Naive B cell (primary cell): ENCODE results near the gene IQSEC1. TPM values are rescaled to one million over a fixed set of nuclear protein-coding genes. Genes with fewer than 3 reads are reported as not detected.

ENCODE experiments used
- ATAC-seq, 2 donors: fragments of 150-1000 bp; cut with Tn5 transposase; 2 replicates each; pipeline ENCODE4 v1.10.0; 2021; ENCODE audit warnings: low read depth in 2 of 2, mild to moderate bottlenecking in 2 of 2, moderate library complexity in 2 of 2
- DNase-seq: peaks from one replicate; pipeline ENCODE4 v3.0.0; 2022
- H3K27ac Mint-ChIP-seq, 6 donors: one replicate each; pipeline ENCODE4 v1.8.0; 2020 to 2022; ENCODE audit warnings: mild to moderate bottlenecking in 6 of 6, mixed read lengths in 6 of 6, moderate library complexity in 5 of 6, inconsistent platforms in 2 of 6
- H3K27me3 Mint-ChIP-seq, 3 donors: one replicate each; pipeline ENCODE4 v1.8.0; 2021 to 2022; ENCODE audit warnings: mixed read lengths in 3 of 3, mild to moderate bottlenecking in 1 of 3
- H3K36me3 Mint-ChIP-seq, 2 donors: one replicate each; pipeline ENCODE4 v1.8.0; 2020 to 2022; ENCODE audit warnings: mixed read lengths in 2 of 2, inconsistent platforms in 1 of 2, mild to moderate bottlenecking in 1 of 2
- H3K4me1 Mint-ChIP-seq, 3 donors: one replicate each; pipeline ENCODE4 v1.8.0; 2020 to 2022; ENCODE audit warnings: mixed read lengths in 3 of 3, inconsistent platforms in 1 of 3, mild to moderate bottlenecking in 1 of 3, moderate library complexity in 1 of 3
- H3K4me3 Mint-ChIP-seq, 8 donors: one replicate each; pipeline ENCODE4 v1.8.0; 2020 to 2022; ENCODE audit warnings: mild to moderate bottlenecking in 8 of 8, mixed read lengths in 8 of 8, moderate library complexity in 8 of 8, inconsistent platforms in 2 of 8
- H3K9me3 Mint-ChIP-seq, 7 donors: one replicate each; pipeline ENCODE4 v1.8.0; 2020 to 2022; ENCODE audit warnings: mixed read lengths in 7 of 7, mild to moderate bottlenecking in 5 of 7, inconsistent platforms in 2 of 7, moderate library complexity in 1 of 7
- polyA plus RNA-seq, 6 donors: library from polyadenylated mRNA; unstranded; fragments of 300-500 nt; fragmentation: Illumina TruSeq; gene quantifications; one replicate each; pipeline ENCODE4 v1.2.3, GENCODE V29; 2021; ENCODE audit warnings: low read depth in 6 of 6

The IQSEC1 gene
- polyA plus RNA-seq, 6 donors from 2014 or later = 14.6 to 73.4 (median 36.9) TPM

- Mint-ChIP-seq H3K27me3 (no peaks in the 10 kb centered on the region), H3K9me3 (no peaks in the 10 kb centered on the region), H3K4me1 (peaks cover 43 to 80% (median 71%) of the 10 kb centered on the region in 3 donors), H3K36me3 (no peaks in the 10 kb centered on the region), H3K27ac (peak overlapping the region; percentile 82 to 100 (median 94)), H3K4me3 (peak overlapping the region in 5 of 8 donors; percentile 47 to 72 (median 59))
- peak; percentile 59 for DNase-seq
- peak in 1 of 2 donors; percentile 9 for ATAC-seq
Observed at GRCh38 chr3:13113346-13114330, 40.4 kb upstream of the IQSEC1 start.

DNA sequence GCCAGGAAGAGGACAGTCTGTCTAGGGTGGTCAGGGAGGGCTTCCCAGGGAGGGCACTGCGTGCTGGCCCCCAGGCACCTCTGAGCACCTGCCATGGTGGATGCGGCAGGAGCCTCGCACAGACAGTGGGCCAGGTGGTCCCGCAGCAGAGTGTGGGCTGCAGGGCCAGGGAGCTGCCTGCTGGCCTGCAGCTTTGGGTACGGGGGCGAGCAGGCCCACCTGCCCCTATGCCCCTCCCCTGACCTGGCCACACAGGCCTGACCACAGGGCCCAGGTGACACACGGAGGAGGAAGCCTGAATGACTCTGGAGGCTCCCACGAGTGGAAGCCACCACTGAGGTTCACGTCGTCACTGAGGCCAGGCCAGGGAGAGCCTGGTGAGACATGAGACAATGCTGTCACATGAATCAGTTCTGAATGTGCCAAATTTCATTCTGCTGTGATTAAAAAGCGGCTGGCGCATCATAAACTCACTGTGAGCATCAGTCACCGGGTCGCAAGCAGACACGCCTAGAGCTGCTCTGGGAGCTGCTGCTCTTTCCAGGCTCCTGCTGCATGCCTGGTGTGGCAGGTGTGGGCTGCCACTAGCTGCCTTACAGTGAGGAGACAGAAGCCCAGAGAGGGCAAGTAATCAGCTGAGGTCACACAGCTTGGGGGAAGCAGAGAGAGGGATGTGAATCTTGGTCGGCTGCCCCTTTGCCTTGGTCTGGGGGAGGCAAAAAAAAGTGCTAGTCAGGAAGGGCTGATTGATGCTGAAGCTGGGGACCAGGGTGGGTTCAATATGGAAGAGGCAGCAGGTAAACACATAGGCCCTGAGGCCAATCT, 39.5 kb upstream of the IQSEC1 start:
- H3K27ac Mint-ChIP-seq = peak overlapping the region; percentile 94 to 100 (median 98)
- H3K4me3 Mint-ChIP-seq = peak overlapping the region in 6 of 8 donors; percentile 3 to 89 (median 62)
- no peaks in the 10 kb centered on the region for H3K9me3 Mint-ChIP-seq
- DNase-seq (no peak), ATAC-seq (no peak)
- H3K4me1 Mint-ChIP-seq = peaks cover 44 to 87% (median 74%) of the 10 kb centered on the region in 3 donors
- no peaks in the 10 kb centered on the region for H3K36me3 Mint-ChIP-seq
- H3K27me3 Mint-ChIP-seq = no peaks in the 10 kb centered on the region

DNA sequence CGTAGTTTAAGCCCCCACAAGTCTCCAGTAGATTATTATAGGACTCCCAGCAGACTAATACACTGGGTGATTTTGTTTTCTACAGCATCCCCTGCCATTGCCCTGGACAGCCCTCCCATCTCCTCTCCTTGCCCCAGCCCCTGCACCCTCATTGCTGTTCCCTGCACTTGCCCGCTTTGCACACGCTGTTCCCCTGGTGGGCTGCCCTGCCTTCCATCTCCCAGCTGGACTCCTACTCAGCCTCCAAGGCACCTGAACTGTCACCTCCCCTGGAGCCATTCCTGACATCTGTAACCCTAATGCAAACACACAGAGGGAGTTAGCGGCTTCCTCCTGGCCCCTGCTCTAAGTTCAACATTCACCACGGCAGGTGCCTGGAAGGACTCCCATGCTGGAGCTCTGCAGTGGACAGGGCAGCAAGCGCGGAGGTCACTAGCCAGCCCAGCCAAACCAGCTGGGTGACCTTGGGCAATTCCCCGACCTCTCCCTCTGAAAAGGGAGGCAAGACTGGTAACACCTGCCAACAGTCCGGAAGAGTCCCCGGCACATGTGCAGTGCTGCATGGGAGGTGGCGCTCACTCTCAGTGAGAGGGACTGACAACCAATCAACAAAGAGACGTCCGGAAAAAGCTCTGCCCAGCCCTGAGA, 38.8 kb upstream of the IQSEC1 start:
- peak overlapping the region; percentile 96 to 100 (median 100) for H3K27ac Mint-ChIP-seq
- DNase-seq (no peak), ATAC-seq (no peak)
- H3K9me3 Mint-ChIP-seq = no peaks in the 10 kb centered on the region
- H3K4me1 Mint-ChIP-seq = peaks cover 44 to 86% (median 74%) of the 10 kb centered on the region in 3 donors
- H3K27me3 Mint-ChIP-seq = no peaks in the 10 kb centered on the region
- H3K36me3 Mint-ChIP-seq = no peaks in the 10 kb centered on the region
- peak overlapping the region; percentile 29 to 89 (median 68) for H3K4me3 Mint-ChIP-seq

GRCh38 chr3:13111173-13111872, 38.1 kb upstream of the IQSEC1 start:
- no peak for DNase-seq
- peaks cover 46 to 84% (median 78%) of the 10 kb centered on the region in 3 donors for H3K4me1 Mint-ChIP-seq
- no peaks in the 10 kb centered on the region for H3K36me3 Mint-ChIP-seq
- H3K27me3 Mint-ChIP-seq = no peaks in the 10 kb centered on the region
- H3K4me3 Mint-ChIP-seq = peak overlapping the region; percentile 36 to 89 (median 68)
- H3K27ac Mint-ChIP-seq = peak overlapping the region; percentile 96 to 100 (median 100)
- H3K9me3 Mint-ChIP-seq = no peaks in the 10 kb centered on the region
- peak; percentile 49 to 52 for ATAC-seq

GRCh38 chr3:13110678-13111116, 37.5 kb upstream of the IQSEC1 start:
- Mint-ChIP-seq H3K4me1 (peaks cover 48 to 80% (median 75%) of the 10 kb centered on the region in 3 donors), H3K36me3 (no peaks in the 10 kb centered on the region), H3K4me3 (peak overlapping the region; percentile 36 to 89 (median 68)), H3K27me3 (no peaks in the 10 kb centered on the region), H3K9me3 (peaks cover 0 to 2% (median 0%) of the 10 kb centered on the region in 7 donors), H3K27ac (peak overlapping the region; percentile 96 to 100 (median 100))
- DNase-seq (peak; percentile 96), ATAC-seq (peak; percentile 83 to 85)

DNA sequence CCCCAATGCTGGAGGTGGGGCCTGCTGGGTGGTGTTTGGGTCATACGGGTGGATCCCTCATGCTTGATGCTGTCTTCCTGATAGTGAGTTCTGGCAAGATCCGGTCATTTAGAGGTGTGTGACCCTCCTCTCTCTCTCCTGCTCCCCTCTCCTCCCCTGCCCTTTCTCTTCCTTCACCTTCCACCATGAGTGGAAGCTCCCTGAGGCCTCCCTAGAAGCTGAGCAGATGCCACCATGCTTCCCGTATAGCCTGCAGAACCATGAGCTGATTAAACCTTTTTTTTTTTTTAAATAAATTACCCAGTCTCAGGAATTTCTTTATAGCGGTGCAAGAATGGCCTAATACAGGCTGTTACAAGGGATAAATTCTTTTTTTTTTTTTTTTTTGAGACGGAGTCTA, 36.3 kb upstream of the IQSEC1 start:
- peaks cover 39 to 71% (median 68%) of the 10 kb centered on the region in 3 donors for H3K4me1 Mint-ChIP-seq
- peak overlapping the region; percentile 93 to 100 (median 98) for H3K27ac Mint-ChIP-seq
- H3K4me3 Mint-ChIP-seq = peak overlapping the region in 2 of 8 donors; percentile 22 to 74
- DNase-seq = no peak
- no peak for ATAC-seq
- H3K36me3 Mint-ChIP-seq = no peaks in the 10 kb centered on the region
- H3K27me3 Mint-ChIP-seq = peaks cover 0 to 5% (median 0%) of the 10 kb centered on the region in 3 donors
- H3K9me3 Mint-ChIP-seq = peaks cover 0 to 2% (median 0%) of the 10 kb centered on the region in 7 donors

- no peak for DNase-seq
- H3K4me3 Mint-ChIP-seq = peak overlapping the region in 1 of 8 donors; percentile 74
- H3K27ac Mint-ChIP-seq = peak overlapping the region; percentile 93 to 100 (median 97)
- H3K4me1 Mint-ChIP-seq = peaks cover 35 to 64% (median 62%) of the 10 kb centered on the region in 3 donors
- H3K9me3 Mint-ChIP-seq = peaks cover 0 to 2% (median 0%) of the 10 kb centered on the region in 7 donors
- H3K36me3 Mint-ChIP-seq = no peaks in the 10 kb centered on the region
- H3K27me3 Mint-ChIP-seq = peaks cover 0 to 5% (median 0%) of the 10 kb centered on the region in 3 donors
- ATAC-seq = no peak
Observed at GRCh38 chr3:13108861-13109260, 35.6 kb upstream of the IQSEC1 start.

DNA sequence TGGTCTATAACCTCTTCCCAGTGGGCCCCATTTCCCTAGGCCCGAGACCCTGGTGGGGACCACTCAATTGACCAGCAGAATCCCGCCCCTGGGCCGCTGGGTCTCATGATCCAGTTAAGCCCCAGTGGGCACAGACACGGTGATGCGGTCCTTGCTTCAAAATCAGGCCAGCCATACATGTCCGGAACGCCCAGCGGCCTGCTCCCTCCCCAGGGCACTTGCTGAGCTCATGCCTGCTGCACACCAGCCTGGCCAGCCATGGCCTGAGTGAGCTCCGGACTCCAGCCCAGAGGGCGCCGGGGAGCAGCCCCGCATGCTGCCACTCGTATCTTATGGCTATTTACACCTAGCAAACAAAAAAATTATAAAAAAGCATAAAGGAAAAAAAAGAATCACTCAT, 34.4 kb upstream of the IQSEC1 start:
- Mint-ChIP-seq H3K36me3 (no peaks in the 10 kb centered on the region), H3K9me3 (peaks cover 0 to 2% (median 0%) of the 10 kb centered on the region in 7 donors), H3K4me3 (no peak overlapping the region), H3K27ac (peak overlapping the region; percentile 15 to 98 (median 62)), H3K4me1 (peaks cover 24 to 53% (median 52%) of the 10 kb centered on the region in 3 donors), H3K27me3 (peaks cover 0 to 5% (median 0%) of the 10 kb centered on the region in 3 donors)
- ATAC-seq (no peak), DNase-seq (no peak)

DNA sequence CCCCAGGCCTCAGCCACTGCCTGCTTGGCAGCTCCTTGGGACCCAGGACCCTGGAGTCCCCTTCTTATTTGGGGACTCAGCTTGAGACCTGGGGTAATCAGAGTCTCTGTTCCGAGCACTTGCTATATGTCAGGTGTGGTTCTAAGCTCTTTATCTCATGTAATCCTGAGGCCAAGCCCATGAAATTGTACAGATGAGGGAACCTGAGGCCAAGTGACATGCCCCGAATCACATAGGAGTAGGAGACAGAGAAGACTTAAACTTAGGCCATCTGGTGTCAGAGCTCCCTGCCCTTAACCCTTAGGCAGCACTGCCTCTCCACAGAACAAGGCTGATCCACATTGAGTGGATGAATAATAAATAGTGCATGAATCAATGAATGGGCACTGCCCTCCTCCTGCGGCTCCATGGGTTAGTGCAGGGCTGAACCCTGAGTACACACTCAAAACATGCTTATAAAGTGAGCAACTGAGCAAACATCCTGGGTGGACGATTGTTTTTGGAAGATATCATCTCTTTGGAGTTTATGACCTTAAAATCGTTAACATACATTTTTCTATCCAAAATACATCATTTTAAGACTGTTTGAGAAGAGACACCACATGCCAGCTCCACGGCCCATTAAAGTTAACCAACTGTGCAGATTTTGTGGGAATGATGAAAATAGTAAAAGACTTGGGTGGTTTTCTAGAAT, 33.2 kb upstream of the IQSEC1 start:
- Mint-ChIP-seq H3K36me3 (no peaks in the 10 kb centered on the region), H3K4me3 (no peak overlapping the region), H3K27me3 (peaks cover 0 to 5% (median 0%) of the 10 kb centered on the region in 3 donors), H3K9me3 (peaks cover 0 to 2% (median 0%) of the 10 kb centered on the region in 7 donors), H3K27ac (peak overlapping the region in 5 of 6 donors; percentile 50 to 98 (median 85)), H3K4me1 (peaks cover 16 to 45% (median 40%) of the 10 kb centered on the region in 3 donors)
- ATAC-seq (no peak), DNase-seq (no peak)

DNA sequence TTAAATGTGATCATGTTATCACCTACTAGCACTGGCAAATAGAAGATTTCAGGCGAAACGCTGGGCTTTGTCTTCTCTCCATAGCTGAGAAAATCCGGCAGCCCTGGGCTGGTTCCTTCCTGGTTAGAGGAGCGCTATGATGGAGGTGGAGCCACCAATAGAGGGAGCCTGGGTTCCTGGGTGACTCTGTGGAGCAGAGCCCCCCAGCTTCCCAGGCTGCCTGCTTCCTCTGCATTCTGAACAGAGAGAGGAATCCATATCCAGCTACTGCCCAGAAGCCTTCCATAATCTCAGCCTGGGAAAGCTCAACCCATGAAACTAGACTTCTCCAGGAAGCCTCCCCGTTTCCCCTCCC, 32.6 kb upstream of the IQSEC1 start:
- peak overlapping the region in 5 of 6 donors; percentile 38 to 98 (median 72) for H3K27ac Mint-ChIP-seq
- peaks cover 0 to 5% (median 0%) of the 10 kb centered on the region in 3 donors for H3K27me3 Mint-ChIP-seq
- H3K36me3 Mint-ChIP-seq = no peaks in the 10 kb centered on the region
- H3K4me3 Mint-ChIP-seq = peak overlapping the region in 1 of 8 donors; percentile 40
- H3K4me1 Mint-ChIP-seq = peaks cover 14 to 42% (median 34%) of the 10 kb centered on the region in 3 donors
- peaks cover 0 to 2% (median 0%) of the 10 kb centered on the region in 7 donors for H3K9me3 Mint-ChIP-seq
- DNase-seq = no peak
- no peak for ATAC-seq

- DNase-seq (no peak), ATAC-seq (no peak)
- H3K27me3 Mint-ChIP-seq = peaks cover 0 to 5% (median 0%) of the 10 kb centered on the region in 3 donors
- H3K4me3 Mint-ChIP-seq = no peak overlapping the region
- H3K36me3 Mint-ChIP-seq = no peaks in the 10 kb centered on the region
- peak overlapping the region; percentile 38 to 98 (median 83) for H3K27ac Mint-ChIP-seq
- H3K4me1 Mint-ChIP-seq = peaks cover 9 to 37% (median 29%) of the 10 kb centered on the region in 3 donors
- peaks cover 0 to 2% (median 0%) of the 10 kb centered on the region in 7 donors for H3K9me3 Mint-ChIP-seq
Observed at GRCh38 chr3:13105181-13105895, 32.1 kb upstream of the IQSEC1 start.
